M059J (cell line): Measurements from ENCODE around the gene ATOH1. TPM values are rescaled to one million over a fixed set of nuclear protein-coding genes. Genes with fewer than 3 reads are reported as not detected.

Experiments
- DNase-seq: peaks from one replicate; pipeline ENCODE4 v3.0.0-alpha.2; 2012; ENCODE audit warnings: low read depth
- total RNA-seq: library from RNA; depleted of rRNA; stranded (reverse); fragments of >200 nt; shearing (Covaris generic); gene quantifications from 2 replicates; pipeline ENCODE4 v1.2.3, GENCODE V29; 2014

ATOH1 gene
- total RNA-seq, 1 experiment from 2014 or later: not detected

DNA sequence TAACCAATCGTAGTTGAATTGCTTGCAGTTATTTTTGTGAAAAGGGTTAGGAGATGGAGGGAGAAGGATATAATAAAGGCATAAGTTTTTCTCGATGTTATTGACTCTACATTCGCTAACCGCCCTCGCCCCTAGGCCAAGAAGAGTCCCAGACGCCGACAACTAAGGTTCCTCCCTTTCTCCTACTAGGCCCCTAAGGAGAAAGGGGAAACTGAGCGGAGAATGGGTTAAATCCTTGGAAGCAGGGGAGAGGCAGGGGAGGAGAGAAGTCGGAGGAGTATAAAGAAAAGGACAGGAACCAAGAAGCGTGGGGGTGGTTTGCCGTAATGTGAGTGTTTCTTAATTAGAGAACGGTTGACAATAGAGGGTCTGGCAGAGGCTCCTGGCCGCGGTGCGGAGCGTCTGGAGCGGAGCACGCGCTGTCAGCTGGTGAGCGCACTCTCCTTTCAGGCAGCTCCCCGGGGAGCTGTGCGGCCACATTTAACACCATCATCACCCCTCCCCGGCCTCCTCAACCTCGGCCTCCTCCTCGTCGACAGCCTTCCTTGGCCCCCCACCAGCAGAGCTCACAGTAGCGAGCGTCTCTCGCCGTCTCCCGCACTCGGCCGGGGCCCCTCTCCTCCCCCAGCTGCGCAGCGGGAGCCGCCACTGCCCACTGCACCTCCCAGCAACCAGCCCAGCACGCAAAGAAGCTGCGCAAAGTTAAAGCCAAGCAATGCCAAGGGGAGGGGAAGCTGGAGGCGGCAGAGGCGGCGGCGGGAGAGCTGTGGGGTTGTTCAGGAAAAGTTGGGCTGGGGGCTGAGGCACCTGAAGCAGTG is 5.9 kb downstream of the ATOH1 start:
- no peak for DNase-seq

DNA sequence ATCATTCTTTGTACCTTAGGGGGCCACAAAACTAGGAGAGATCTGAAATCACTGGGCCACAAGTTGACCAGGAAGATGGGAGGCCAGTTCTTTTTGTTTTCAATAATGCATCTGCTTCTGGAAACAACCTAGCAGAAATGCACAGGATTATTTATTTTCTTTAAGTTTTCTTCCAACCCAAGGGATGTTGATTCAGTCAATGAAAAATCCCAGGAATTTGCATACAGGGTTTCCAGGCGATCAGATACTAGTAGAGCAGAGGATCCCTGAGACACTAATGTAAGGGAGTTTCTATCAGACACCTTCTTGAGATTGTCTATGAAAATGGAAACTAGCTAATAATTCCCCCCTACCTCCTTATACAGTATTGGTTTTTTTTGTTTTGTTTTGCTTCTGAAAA is 7.4 kb downstream of the ATOH1 start:
- DNase-seq: peak; percentile 3

DNA sequence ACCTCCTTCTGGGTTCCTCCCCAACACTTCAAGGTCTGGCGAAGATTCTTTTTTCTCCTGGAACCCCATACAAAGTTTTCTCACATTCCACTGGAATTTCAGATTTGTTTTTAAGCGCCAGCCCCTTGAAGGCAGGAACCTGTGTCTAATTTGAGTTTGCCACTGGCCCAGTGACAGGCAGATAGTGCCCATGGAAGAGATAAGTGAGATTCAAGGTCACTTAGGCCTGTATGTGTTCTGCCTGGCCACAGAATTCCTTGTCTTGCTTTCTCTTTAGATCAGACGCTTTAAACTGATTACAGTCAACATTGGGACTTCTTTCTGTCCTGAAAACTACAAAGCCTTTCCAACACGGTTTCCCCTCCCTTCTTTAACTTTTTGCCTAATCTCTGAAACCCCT is 11.2 kb downstream of the ATOH1 start:
- DNase-seq: no peak

DNA sequence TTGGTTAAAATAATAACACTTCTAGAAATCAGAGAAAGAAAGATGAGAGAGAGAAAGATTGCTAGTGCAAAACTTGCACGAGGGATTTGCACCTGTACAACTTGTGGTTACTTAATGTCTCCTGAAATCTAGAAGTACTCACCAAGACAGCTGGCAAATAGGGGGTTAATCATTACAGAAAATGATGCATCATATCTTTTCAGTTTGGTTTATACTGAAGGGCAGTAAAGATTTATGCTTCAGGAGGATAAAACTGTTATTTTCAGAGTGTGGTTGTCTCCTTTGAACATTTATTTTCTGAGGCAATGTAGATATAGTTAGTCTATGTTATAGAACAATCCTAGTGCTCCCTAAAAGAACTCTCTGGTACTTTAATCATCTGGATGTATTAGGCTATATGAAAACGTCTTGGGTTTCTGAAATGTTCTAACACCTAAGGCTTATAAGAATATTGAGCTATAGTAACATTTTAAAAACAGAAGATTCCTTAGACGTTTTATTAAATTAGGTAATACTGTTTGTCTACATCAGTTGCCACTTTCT is 13.3 kb downstream of the ATOH1 start:
- DNase-seq: no peak

DNA sequence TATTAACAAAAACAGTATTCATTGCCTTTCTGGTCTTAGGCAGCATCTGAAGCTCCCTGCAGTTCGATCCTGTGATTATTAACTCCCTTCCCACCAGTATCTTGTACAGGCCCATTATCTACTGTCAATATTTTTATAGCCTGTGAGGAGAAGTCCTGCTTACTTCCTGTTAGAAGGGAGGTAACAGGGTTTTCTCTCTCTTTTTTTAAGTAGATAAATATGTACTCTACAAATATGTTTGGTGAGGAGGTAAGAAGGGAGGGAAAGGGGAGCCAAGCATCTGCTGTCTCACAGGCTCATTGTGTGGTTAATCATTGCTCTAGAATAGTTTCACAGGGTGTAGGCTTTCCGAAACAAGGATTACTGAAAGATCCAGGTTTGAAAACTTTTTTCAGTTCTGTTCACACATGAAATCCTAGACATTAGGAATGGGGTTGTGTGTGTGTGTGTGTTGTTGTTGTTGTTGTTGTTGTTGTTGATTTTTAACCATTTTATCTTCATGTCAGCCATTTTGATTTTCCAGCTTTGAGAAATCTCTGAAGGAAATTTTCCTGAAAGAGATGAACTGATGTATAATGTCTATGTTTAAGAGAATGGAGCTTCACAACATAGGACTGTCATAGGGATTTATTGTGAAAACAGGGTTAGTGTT is 14.2 kb downstream of the ATOH1 start:
- DNase-seq: no peak

DNA sequence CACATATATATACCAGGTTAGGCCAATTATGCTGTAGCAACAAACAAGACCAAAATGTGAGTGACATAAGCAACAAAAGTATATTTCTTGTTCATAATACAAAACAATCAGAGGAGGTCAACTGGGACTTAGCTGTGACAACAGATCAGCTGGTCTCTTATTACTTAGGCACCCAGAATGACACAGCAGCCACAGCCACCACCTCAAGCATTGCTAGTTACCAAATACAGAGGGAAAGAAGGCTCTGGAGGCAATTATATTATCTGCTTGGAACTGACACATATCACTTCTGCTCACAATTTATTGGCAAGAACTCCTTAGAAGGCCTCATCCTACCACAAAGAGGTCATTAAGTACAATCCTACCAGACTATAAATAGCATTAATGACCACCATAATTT is 15.2 kb downstream of the ATOH1 start:
- DNase-seq: no peak

DNA sequence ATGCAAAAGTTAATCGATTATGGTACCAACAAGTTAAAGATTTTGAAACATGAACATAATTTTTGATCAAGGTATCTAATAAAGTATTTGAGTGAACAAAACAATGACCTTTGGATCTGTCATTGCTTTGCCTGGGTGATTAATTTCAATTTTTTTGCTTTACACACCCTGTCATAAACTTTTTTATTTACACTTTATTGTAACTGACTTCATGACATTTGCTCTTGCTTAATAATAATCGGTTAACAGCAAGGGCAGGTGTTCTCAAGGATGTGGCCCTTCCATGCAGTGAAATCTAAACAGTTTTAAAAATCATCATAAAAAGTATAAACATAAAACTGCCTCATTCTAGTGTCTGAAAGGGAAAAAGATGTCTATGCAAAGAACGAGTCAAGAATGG is 24.1 kb downstream of the ATOH1 start:
- no peak for DNase-seq

DNA sequence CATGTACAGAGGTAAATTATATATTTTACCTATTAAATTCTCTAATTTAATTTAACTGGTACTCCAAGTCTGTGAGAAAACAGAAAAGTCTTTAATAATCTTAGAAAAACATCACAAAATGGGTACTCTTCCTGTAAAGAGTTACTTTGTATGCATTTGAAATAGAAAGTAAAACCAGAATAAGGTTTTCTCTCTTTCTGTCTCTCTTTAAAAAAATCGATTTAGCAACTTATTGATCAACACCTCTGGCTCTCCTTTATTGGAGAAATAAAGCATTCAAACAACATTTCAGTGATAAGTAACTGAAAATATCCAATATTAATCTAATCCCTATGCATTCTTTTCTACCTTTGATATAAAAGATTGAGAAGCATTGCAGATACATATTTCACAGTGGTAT is 27.4 kb downstream of the ATOH1 start:
- no peak for DNase-seq

DNA sequence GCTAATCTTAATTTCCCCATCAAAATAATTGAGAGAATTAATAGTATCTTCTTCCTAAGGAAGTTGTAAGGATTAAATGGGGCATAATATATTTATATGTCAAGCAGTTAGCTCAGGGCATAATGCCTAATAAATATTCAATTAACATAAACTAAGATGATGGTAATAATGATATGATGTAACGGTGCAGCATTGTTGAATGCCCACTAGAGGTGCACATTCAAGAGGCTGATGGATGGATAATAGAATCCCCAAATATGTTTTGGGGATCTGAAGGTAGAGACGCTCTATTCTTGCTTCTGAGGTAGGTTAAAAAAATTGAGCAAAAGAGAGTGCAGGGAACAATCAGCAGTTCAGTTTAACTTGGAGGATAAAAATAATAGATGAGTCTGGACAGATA is 37.1 kb downstream of the ATOH1 start:
- DNase-seq: no peak

DNA sequence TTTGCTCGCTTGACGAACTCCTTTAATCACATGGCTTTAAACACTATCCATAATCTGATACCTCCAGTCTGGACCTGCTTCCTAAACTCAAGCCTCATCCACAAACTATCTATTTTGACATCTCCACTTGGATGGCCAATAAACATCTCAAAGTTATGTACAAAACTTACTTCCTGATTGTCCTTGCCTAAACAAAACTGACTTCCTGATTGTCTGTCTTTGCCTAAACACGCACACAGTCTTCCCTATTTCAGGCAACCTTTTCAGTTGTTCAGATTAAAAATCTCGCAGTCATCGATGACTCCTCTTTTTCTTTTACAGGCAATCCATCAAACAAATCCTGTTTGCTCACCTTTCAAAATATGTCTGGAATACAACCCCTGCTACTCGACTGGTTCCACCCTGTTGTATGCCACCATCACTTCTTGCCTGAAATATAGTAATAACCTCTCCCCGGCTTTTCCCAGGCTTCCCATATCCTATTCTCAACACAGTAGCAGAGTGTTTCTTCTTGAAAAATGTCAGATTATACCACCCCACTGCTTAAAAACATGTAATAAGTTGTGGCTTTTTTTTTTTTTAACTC is 39.0 kb downstream of the ATOH1 start:
- DNase-seq: no peak

DNA sequence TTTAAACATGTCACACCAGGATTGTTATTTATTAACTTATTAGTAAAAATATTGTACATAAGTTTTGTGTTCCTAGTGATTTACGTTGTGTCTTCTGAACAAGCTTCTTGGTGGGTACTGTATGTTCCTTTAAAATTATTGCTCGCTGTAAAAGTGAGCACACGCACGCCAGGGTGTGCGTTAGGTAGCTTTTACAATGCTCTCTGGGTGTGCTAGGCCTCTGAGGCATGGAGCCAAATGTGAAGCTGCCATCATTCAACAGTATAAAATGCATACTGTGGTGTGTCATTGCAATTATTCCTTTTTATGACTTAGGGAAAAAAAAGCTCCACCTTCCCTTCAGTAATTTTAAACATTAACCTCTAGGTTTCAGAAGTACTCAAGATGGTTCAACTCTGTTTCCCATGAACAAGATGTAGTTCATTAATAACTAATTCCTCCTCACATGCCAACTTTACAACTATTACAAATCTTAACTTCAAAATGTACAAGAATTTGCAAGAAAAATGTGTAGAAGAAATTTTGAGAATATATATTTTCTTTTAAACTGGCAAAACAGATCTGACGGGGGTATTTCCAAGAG is 42.4 kb downstream of the ATOH1 start:
- DNase-seq: no peak

DNA sequence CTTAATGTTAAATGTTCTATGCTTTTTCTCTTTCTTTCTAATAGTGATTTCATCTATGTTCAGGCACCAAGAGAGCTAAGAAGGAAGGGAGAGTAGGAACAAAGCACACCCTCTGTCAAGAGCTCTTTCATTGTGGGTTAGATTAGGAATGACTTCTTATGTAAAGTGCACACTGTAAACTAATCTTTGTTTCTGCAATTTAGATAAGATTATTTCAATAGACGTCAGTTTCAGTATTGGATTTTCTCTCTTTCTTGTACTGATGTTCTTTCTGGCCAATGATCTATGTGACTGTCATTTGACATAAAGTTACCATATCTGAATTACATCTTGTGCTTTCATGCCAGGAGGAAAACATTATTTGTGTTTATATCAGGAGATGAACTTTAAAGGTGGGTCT is 48.2 kb downstream of the ATOH1 start:
- DNase-seq: no peak

DNA sequence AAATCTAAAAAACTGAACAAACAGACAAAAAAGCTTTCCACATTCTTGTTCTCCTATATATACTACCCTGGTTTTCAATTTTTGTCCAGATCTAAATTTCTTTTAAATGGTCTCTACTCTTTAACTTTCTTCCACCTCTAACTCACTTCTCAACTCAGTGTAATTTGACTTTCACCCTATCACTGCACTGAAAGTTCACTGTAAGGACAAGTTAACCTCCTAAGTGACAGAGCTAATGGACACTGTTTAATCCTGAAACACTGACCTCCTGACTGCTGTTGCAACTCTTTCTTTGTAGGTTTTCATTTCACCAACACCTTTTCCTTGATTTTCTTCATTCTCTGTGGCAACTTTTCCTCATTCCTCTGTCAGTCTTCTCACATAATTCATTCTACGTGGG is 50.0 kb downstream of the ATOH1 start:
- DNase-seq: no peak

DNA sequence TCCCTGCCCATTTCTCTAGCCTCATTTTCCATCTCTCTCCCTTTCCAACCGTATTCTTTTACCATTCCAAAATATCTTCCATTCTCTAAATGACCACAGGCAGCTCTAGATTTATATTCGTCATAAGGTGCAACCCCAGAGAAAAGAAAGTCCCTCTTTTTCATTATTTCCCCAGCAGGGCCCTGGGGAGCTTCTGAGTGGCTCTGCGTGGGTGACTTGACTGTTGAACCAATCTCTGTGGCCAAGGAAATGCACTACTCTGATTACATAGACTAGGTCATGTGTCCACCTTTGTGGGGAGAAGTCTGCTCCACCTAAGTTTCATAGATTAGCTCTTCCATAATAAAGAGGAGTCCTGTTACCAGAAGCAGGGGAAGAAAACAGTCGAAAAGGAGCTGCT is 51.4 kb downstream of the ATOH1 start:
- no peak for DNase-seq
